H1 (cell line): Measurements from ENCODE around the gene ST3GAL2. TPM values are rescaled to one million over a fixed set of nuclear protein-coding genes. Genes with fewer than 3 reads are reported as not detected.

Experiments
- CEBPB ChIP-seq: IDR thresholded peaks from 2 replicates; pipeline ENCODE4 v1.6.1; 2012; ENCODE audit warnings: low read depth, low read length
- NRF1 ChIP-seq: IDR thresholded peaks from 2 replicates; pipeline ENCODE4 v1.6.1; 2011; ENCODE audit warnings: mild to moderate bottlenecking, low read depth, low read length, improper control_type of control experiment
- PHF8 ChIP-seq: fragments of 200-600 bp; sonication (generic); conservative IDR thresholded peaks from 2 replicates; pipeline ENCODE4 v1.7.1; 2012; ENCODE audit warnings: low read depth, mild to moderate bottlenecking, inconsistent platforms, low read length, moderate library complexity
- polyA plus RNA-seq, 7 experiments: library from polyadenylated mRNA; depleted of rRNA in 3 of 7; stranded (reverse) in 5 of 7; unstranded in 2 of 7; fragments of >200 nt in 5 of 7; fragments of 200-250 nt in 2 of 7; gene quantifications; 1 replicate in 5 of 7; 2 replicates in 1 of 7; 4 replicates in 1 of 7; pipeline versions ENCODE4 v1.2.1 to v1.2.3, GENCODE V29; 2011 to 2013; ENCODE audit warnings: missing spikeins in 2 of 7, mixed read lengths in 2 of 7
- total RNA-seq: library from RNA; stranded (reverse); fragmentation: NEBNext Ultra II Directional; extraction: Animal tissue kit (Norgen Biotek cat#: 25700); gene quantifications from 2 replicates; pipeline ENCODE4 v1.2.1, GENCODE V29; 2021
- TF ChIP-seq, protein P1 (sequence below): IDR thresholded peaks from 2 replicates; pipeline ENCODE4 v1.6.1; 2012; ENCODE audit warnings: inconsistent platforms

The ST3GAL2 gene
- total and polyA plus RNA-seq, 2 of the 8 experiments (the other 6 are each of a cell fraction or from before 2014, with no cell fraction given) = 14.4 to 39.7 TPM

DNA sequence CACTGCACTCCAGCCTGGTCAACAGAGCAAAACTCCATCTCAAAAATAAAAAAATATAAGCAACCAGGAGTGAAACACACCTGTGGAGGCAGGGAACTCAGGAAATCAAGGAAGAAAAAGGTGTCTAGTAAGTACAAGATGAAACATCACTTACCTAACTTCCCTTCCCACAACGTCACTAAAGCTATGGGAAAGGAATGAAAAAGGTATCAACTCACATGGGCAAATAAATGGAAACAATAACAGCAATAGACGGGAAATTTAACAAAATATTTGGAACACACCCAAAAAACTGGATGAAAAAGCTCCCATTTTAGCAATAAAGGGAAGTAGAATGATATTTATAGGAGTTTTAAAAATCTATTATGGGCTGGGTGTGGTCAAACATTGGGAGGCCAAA is 61.1 kb downstream of the ST3GAL2 start (continued):
- TF ChIP-seq, protein P1, sequence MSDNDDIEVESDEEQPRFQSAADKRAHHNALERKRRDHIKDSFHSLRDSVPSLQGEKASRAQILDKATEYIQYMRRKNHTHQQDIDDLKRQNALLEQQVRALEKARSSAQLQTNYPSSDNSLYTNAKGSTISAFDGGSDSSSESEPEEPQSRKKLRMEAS = no peak
- TF ChIP-seq PHF8 (no peak), CEBPB (no peak), NRF1 (no peak)
